ENCODE results near the gene DUSP3. TPM values are rescaled to one million over a fixed set of nuclear protein-coding genes. Genes with fewer than 3 reads are reported as not detected.

DUSP3 gene
- total RNA-seq, 1 donor from 2014 or later = 60.2 TPM

DNA sequence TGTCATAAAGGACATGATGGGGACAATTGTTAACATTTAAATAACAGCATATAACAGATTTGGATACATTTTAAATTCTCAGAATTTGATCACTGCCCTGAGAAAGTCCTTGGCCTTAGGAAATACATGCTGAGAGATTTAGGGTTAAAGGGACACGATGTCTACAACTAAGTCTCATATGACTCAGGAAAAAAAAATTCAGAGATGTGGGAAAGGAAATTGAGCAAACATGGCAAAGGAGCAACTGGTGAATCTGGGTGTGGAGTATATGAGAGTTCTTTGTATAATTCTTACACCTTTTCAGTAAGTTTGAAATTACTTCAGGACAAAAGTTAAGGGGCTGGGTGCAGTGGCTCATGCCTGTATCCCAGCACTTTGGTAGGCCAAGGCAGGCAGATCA, 35.9 kb upstream of the DUSP3 start:
- Mint-ChIP-seq H3K27ac (ENCODE audit: unreplicated experiment) (peak overlapping the region; percentile 28), H3K4me3 (ENCODE audit: unreplicated experiment) (no peak overlapping the region), H3K36me3 (ENCODE audit: low read depth) (peaks cover 14% of the 10 kb centered on the region), H3K4me1 (ENCODE audit: low read depth) (peaks cover 11% of the 10 kb centered on the region), H3K9me3 (ENCODE audit: low read depth) (no peaks in the 10 kb centered on the region), H3K27me3 (ENCODE audit: low read depth) (no peaks in the 10 kb centered on the region)
- TF ChIP-seq, protein P1, sequence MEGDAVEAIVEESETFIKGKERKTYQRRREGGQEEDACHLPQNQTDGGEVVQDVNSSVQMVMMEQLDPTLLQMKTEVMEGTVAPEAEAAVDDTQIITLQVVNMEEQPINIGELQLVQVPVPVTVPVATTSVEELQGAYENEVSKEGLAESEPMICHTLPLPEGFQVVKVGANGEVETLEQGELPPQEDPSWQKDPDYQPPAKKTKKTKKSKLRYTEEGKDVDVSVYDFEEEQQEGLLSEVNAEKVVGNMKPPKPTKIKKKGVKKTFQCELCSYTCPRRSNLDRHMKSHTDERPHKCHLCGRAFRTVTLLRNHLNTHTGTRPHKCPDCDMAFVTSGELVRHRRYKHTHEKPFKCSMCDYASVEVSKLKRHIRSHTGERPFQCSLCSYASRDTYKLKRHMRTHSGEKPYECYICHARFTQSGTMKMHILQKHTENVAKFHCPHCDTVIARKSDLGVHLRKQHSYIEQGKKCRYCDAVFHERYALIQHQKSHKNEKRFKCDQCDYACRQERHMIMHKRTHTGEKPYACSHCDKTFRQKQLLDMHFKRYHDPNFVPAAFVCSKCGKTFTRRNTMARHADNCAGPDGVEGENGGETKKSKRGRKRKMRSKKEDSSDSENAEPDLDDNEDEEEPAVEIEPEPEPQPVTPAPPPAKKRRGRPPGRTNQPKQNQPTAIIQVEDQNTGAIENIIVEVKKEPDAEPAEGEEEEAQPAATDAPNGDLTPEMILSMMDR (IDR thresholded peaks at IDR 0.05) = no peak
- no peak for DNase-seq (ENCODE audit: low spot score)

DNA sequence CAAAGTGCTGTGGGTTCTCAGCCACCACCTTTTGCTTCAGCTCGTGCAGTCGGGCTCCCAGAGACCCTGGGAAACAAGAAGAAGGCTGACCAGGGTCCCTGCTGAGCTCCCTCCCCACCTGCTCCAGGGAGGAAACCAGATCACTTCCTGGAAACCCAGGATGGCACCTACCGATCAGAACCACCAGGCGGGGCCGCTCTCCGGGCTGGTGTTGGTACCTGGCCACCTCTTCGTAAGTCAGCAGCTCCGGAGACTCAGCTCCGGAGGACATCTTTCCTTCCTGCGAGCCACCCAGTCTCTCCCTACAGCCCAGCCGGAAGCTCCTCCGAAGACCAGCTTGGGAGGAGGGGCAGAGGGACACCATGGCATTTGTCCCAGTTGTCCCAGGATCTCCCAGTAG, 35.2 kb upstream of the DUSP3 start:
- no peak overlapping the region for H3K27ac Mint-ChIP-seq (ENCODE audit: unreplicated experiment)
- TF ChIP-seq, protein P1 (IDR thresholded peaks at IDR 0.05) = no peak
- no peaks in the 10 kb centered on the region for H3K9me3 Mint-ChIP-seq (ENCODE audit: low read depth)

DNA sequence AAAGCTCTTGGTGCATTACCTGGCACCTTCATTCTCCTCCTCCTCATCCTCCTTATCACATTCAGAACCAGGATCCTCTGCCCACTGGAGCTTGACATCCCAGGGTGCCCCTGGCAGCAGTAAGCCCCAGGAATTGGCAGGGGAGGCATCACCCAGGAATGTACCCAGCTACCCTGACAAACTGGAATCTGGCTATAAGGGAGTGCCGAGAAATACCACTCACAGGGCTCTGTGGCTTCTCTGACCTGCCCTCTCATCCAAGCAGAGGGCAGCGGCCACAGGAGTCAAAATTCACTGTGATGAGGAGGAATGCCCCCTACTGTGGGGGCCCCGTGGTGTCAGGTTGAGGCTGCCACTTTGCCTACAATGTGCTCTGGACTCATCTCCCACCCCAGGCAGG, 34.6 kb upstream of the DUSP3 start:
- TF ChIP-seq, protein P1 (IDR thresholded peaks at IDR 0.05) = no peak
- Mint-ChIP-seq H3K9me3 (ENCODE audit: low read depth) (no peaks in the 10 kb centered on the region), H3K36me3 (ENCODE audit: low read depth) (peaks cover 11% of the 10 kb centered on the region), H3K27ac (ENCODE audit: unreplicated experiment) (no peak overlapping the region), H3K4me3 (ENCODE audit: unreplicated experiment) (no peak overlapping the region), H3K27me3 (ENCODE audit: low read depth) (no peaks in the 10 kb centered on the region), H3K4me1 (ENCODE audit: low read depth) (peaks cover 11% of the 10 kb centered on the region)
- DNase-seq (ENCODE audit: low spot score) = no peak

More for the DNA sequence above, 35.2 kb upstream of the DUSP3 start:
- no peaks in the 10 kb centered on the region for H3K27me3 Mint-ChIP-seq (ENCODE audit: low read depth)
- H3K36me3 Mint-ChIP-seq (ENCODE audit: low read depth) = peaks cover 9% of the 10 kb centered on the region
- peaks cover 11% of the 10 kb centered on the region for H3K4me1 Mint-ChIP-seq (ENCODE audit: low read depth)
- DNase-seq (ENCODE audit: low spot score) = no peak
- no peak overlapping the region for H3K4me3 Mint-ChIP-seq (ENCODE audit: unreplicated experiment)

DNA sequence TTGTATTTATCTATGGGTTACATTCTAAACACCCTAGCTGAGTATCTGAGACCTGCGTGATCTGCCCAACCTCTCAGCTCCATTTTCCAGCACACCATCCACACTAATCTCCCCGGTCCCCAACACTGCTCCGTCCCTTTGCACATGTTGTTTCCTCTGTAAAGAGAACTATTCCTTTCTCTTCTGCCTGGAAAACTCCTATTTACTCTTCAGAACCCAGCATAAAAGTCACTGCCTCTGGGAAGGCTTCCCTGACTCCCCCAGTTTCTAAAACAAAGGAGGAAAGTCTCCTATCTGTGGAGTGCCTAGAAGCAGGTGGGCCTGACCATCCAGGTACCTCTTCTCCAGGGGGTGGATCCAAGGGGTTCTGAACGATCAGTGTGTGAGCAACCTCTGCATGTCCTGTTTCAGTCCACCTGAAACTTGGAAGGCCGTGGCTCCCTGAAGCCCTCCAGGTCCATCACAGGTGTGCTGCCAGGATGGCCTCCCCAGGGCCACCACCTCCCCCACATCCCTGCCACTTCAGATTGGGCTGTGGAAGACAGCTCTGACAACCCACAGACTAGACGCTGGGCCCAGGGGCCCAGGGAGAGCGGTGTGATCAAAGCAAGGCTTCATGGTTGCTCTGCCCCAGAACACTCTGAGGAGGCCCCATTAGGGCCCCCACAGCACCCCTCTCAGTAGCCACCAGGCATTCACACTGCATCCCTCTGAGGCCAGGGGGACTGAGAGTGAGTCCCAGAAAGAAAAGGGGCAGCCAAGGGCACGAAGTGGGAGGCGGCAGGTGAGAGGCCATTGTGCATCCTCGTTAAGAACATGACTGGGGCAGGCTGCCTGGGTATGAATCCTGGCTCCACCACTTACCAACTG, 33.9 kb upstream of the DUSP3 start:
- no peak overlapping the region for H3K27ac Mint-ChIP-seq (ENCODE audit: unreplicated experiment)
- H3K27me3 Mint-ChIP-seq (ENCODE audit: low read depth) = no peaks in the 10 kb centered on the region
- H3K9me3 Mint-ChIP-seq (ENCODE audit: low read depth) = no peaks in the 10 kb centered on the region
- H3K36me3 Mint-ChIP-seq (ENCODE audit: low read depth) = peaks cover 15% of the 10 kb centered on the region
- H3K4me1 Mint-ChIP-seq (ENCODE audit: low read depth) = peaks cover 14% of the 10 kb centered on the region
- TF ChIP-seq, protein P1 (IDR thresholded peaks at IDR 0.05) = no peak
- no peak for DNase-seq (ENCODE audit: low spot score)
- H3K4me3 Mint-ChIP-seq (ENCODE audit: unreplicated experiment) = no peak overlapping the region

DNA sequence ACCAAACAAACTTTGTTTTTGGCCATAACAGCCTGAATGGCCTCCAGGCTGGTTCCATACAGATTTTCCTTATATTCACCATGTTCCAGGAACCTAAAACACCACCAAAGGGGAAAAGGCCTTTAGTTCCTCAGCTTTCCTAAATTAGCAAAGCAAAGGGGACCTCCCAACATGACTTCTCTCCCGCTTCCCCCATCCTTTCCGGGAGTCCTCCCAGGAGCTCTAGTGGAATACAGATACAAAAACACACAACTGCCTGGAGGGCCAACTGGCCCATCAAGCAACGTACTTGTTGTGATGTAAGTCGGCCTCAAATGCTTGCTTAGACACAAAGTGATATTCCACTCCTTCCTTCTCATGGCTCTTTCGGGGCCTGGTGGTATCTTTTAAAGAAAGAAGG, 32.0 kb upstream of the DUSP3 start:
- Mint-ChIP-seq H3K27me3 (ENCODE audit: low read depth) (no peaks in the 10 kb centered on the region), H3K27ac (ENCODE audit: unreplicated experiment) (no peak overlapping the region)

More for the DNA sequence above, 32.0 kb upstream of the DUSP3 start:
- DNase-seq (ENCODE audit: low spot score) = no peak
- Mint-ChIP-seq H3K9me3 (ENCODE audit: low read depth) (no peaks in the 10 kb centered on the region), H3K4me1 (ENCODE audit: low read depth) (peaks cover 14% of the 10 kb centered on the region), H3K4me3 (ENCODE audit: unreplicated experiment) (no peak overlapping the region), H3K36me3 (ENCODE audit: low read depth) (peaks cover 17% of the 10 kb centered on the region)
- TF ChIP-seq, protein P1 (IDR thresholded peaks at IDR 0.05) = no peak
